Pancreas (tissue), 10 donors: ENCODE results near the gene TNN. TPM values are rescaled to one million over a fixed set of nuclear protein-coding genes. Genes with fewer than 3 reads are reported as not detected.

Source experiments
- ATAC-seq, 4 donors: fragments of 200-7000 bp; cut with Tn5 transposase; one replicate each; pipeline versions ENCODE4 v1.8.0 to v1.9.1; 2020; ENCODE audit warnings: mild to moderate bottlenecking in 4 of 4, moderate library complexity in 4 of 4
- DNase-seq, 6 donors: peaks; one replicate each; pipeline ENCODE4 v3.0.0-alpha.2; 2020
- FAIRE-seq: peaks from 2 replicates; lab custom pipeline; 2012; peaks lifted over from hg19 to GRCh38; lab: Jason Lieb, UNC
- H3K27ac ChIP-seq, 4 donors: fragments of 200-600 bp; sonication (generic); 1 replicate in 3 of 4; 2 replicates in 1 of 4; pipeline versions ENCODE4 v1.5.0 to v1.8.0; 2020
- H3K27me3 ChIP-seq, 4 donors: fragments of 200-600 bp; one replicate each; pipeline ENCODE4 v1.8.0; 2021
- H3K36me3 ChIP-seq, 3 donors: fragments of 200-600 bp; sonication (generic) in 1 of 3; one replicate each; pipeline versions ENCODE4 v1.5.0 to v1.8.0; 2020 to 2021
- H3K4me1 ChIP-seq, 3 donors: fragments of 200-600 bp; one replicate each; pipeline ENCODE4 v1.8.0; 2021
- H3K4me3 ChIP-seq, 4 donors: fragments of 200-600 bp; sonication (generic) in 2 of 4; one replicate each; pipeline versions ENCODE4 v1.5.0 to v1.8.0; 2020 to 2021
- H3K9me3 ChIP-seq, 4 donors: fragments of 200-600 bp; one replicate each; pipeline ENCODE4 v1.8.0; 2021
- WGBS, 2 donors: extraction: QIAGEN DNeasy Blood & Tissue Kit; methylation state at CpG; one replicate each; pipeline ENCODE4 v1.1.7; 2013; 5-methylcytosine and 5-hydroxymethylcytosine counted together
- intact Hi-C, 3 donors: fragments of 100-400 bp; cut with DNase I; formaldehyde crosslinking; loops; one replicate each; pipeline versions ENCODE4 v1.11.1 to v1.14.2; 2022
- polyA plus RNA-seq, 2 donors: library from polyadenylated mRNA; stranded (reverse); fragments of 200-250 nt; gene quantifications; one replicate each; pipeline ENCODE4 v1.2.3, GENCODE V29; 2013
- total RNA-seq, 6 donors: library from RNA; stranded (reverse); fragmentation: NEBNext Ultra II Directional in 4 of 6; extraction: Animal tissue kit (Norgen Biotek cat#: 25700) in 4 of 6; gene quantifications; one replicate each; pipeline versions ENCODE4 v1.2.1 to v1.2.4, GENCODE V29; 2021 to 2023
- TF ChIP-seq, protein P1 (sequence below), 4 donors: fragments of 200-600 bp; sonication (generic) in 3 of 4; IDR thresholded peaks; one replicate each; pipeline versions ENCODE4 v1.5.0 to v1.8.0; 2021; ENCODE audit warnings: antibody characterized with exemption in 4 of 4
- donor health status: healthy with polysubstance abuse.
- donor health status: DM: no; HTN: no; CAD: no; lungs with moderate emphysema.
- donor health status: DM: no; HTN: no; CAD: no.
- donor health status: control.
- donor health status: control.
- donor health status: Bipolar disorder and iron deficiency.
- donor health status: DM: yes; HTN: yes; CAD: no.
- donor health status: DM: no; HTN: no; CAD: no.
- donor health status: DM: no; HTN: no; CAD: no.
- donor health status: DM: yes; HTN: yes; CAD: no.

The TNN gene
- total and polyA plus RNA-seq, 8 donors, result 0.05 to 0.09 (median 0.07) TPM; not detected in 4

DNA sequence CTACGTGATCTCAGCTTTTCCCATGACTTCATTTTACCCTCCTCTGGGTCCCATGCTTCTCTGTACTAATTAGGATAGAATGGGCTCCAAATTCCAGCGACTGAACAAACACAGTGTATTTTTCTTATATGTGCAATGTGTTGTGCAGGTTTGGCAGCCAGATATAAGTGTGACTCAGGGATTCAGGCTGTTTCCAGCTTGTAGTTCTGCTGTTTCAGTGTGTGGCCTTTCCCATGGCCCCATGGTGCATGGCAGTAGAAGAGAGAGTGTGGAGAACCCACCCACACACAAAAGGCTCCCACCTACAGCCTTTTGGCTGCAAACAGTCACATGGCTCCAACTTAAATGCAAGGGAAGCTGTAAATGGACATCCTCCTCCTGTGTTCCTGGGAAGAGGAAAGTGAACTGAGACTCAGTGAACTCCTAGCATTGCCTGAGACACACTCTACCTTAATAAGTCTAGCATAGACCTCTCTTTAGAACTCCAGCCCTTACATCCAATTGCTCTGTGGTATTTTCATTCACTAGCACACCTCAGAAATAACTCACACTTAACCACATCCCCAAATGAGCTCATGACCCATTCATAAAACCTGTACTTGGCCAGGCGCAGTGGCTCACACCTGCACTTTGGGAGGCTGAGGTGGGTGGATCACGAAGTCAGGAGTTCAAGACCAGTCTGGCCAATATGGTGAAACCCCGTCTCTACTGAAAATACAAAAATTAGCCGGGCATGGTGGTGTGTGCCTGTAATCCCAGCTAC lies 66.2 kb downstream of the TNN start:
- Histone ChIP-seq H3K27ac (no peak overlapping the region), H3K9me3 (no peaks in the 10 kb centered on the region), H3K4me3 (no peak overlapping the region), H3K4me1 (no peaks in the 10 kb centered on the region), H3K36me3 (no peaks in the 10 kb centered on the region), H3K27me3 (no peaks in the 10 kb centered on the region)
- WGBS, 2 donors, result 78 to 85% methylated on average over 6 of the region's 6 CpGs
- peak in 1 of 4 donors; percentile 27 for ATAC-seq
- no peak for FAIRE-seq
- TF ChIP-seq, protein P1, sequence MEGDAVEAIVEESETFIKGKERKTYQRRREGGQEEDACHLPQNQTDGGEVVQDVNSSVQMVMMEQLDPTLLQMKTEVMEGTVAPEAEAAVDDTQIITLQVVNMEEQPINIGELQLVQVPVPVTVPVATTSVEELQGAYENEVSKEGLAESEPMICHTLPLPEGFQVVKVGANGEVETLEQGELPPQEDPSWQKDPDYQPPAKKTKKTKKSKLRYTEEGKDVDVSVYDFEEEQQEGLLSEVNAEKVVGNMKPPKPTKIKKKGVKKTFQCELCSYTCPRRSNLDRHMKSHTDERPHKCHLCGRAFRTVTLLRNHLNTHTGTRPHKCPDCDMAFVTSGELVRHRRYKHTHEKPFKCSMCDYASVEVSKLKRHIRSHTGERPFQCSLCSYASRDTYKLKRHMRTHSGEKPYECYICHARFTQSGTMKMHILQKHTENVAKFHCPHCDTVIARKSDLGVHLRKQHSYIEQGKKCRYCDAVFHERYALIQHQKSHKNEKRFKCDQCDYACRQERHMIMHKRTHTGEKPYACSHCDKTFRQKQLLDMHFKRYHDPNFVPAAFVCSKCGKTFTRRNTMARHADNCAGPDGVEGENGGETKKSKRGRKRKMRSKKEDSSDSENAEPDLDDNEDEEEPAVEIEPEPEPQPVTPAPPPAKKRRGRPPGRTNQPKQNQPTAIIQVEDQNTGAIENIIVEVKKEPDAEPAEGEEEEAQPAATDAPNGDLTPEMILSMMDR (IDR thresholded peaks at IDR 0.05), result no peak
- DNase-seq, result no peak
- intact Hi-C loops, result no loop called here

DNA sequence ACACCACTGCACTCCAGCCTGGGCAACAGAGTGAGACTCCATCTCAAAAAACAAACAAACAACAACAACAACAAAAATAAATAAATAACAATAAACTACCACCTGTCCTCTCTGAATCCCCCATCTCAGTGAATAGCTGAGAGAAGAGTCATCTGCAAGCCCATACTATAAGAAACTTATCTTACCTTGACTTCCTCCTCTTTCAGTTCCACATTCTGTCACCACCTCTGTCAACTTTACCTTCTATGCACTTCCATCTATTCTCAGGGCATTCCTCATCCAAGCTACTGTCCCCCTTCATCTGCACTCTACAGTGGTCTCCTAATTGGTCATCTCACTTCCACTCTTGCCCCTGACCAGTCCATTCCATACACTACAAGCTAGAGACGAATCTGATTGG lies 66.9 kb downstream of the TNN start:
- FAIRE-seq (no peak), ATAC-seq (no peak), DNase-seq (no peak)
- Histone ChIP-seq H3K27ac (no peak overlapping the region), H3K36me3 (no peaks in the 10 kb centered on the region), H3K27me3 (no peaks in the 10 kb centered on the region), H3K4me3 (no peak overlapping the region), H3K4me1 (no peaks in the 10 kb centered on the region), H3K9me3 (no peaks in the 10 kb centered on the region)
- intact Hi-C loops, result no loop called here
- TF ChIP-seq, protein P1 (IDR thresholded peaks at IDR 0.05), result no peak
- WGBS, 2 donors, result 57 to 69% methylated on average over 1 of the region's 1 CpG

DNA sequence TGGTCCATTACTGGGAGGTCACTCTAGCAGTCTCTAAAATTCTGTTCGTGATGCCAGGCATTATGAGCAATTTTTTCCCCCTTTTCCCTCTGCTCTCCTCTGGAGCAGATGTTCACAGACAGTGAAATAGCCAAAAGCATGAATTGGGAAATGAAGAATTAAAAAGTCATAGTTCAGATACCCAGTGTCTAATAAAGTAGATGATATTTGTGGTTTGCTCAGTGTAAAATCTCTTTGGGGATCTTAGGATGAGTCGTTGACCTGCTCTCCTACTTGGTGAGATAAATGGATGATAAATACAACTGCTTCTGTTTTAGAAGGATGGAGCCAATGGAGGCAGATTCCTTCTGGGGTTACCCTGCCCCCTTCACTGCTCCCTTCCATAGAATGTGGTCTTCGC lies 68.6 kb downstream of the TNN start:
- FAIRE-seq, result no peak
- 73 to 82% methylated on average over 3 of the region's 3 CpGs for WGBS, 2 donors
- ATAC-seq, result no peak

DNA sequence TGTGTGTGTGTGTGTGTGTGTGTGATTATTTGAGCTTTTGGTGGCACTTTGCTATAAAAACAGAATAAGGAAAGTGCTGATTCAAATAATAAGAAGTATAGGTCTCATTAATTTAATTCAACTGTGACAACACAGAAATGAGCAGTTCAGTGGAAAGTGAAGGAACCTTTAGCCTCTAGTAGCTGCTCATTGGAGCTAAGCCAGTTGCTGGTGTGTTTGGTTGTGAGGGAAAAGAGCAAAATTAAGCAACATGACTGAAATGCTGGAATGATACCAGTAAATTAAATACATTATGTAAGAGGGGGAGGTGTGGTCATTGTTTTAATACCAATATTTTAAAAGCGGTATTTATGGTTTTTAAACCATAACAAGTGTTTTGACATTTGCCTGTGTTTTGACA lies 69.7 kb downstream of the TNN start:
- Histone ChIP-seq H3K4me3 (no peak overlapping the region), H3K9me3 (no peaks in the 10 kb centered on the region), H3K4me1 (no peaks in the 10 kb centered on the region), H3K36me3 (no peaks in the 10 kb centered on the region), H3K27me3 (no peaks in the 10 kb centered on the region), H3K27ac (no peak overlapping the region)
- FAIRE-seq, result no peak
- no peak for ATAC-seq
- DNase-seq, result no peak
- 89 to 92% methylated on average over 1 of the region's 1 CpG for WGBS, 2 donors
- TF ChIP-seq, protein P1 (IDR thresholded peaks at IDR 0.05), result no peak
- intact Hi-C loops, result no loop called here

More for the DNA sequence above, 68.6 kb downstream of the TNN start:
- Histone ChIP-seq H3K9me3 (no peaks in the 10 kb centered on the region), H3K27ac (no peak overlapping the region), H3K4me3 (no peak overlapping the region), H3K36me3 (no peaks in the 10 kb centered on the region), H3K4me1 (no peaks in the 10 kb centered on the region), H3K27me3 (no peaks in the 10 kb centered on the region)
- intact Hi-C loops, result no loop called here
- TF ChIP-seq, protein P1 (IDR thresholded peaks at IDR 0.05), result no peak
- DNase-seq, result no peak

DNA sequence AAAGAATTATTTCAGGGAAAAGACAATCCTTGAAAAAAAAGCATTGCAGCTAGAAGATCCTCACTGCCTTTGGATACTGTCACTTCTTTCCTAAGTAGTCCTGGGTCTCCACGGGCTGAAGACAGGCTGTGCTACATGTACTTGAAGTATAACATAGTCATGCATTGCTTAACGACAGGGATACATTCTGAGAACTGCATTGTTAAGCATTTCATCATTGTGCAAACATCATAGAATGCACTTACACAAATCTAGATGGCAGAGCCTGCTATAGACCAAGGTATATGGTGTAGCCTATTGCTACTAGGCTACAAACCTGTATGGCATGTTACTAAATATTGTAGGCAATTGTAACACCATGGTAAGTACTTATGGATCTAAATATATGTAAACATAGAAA lies 70.9 kb downstream of the TNN start:
- H3K9me3 ChIP-seq, result no peaks in the 10 kb centered on the region
- TF ChIP-seq, protein P1 (IDR thresholded peaks at IDR 0.05), result no peak

More for the DNA sequence above, 70.9 kb downstream of the TNN start:
- H3K36me3 ChIP-seq, result no peaks in the 10 kb centered on the region
- no peak for DNase-seq
- H3K27ac ChIP-seq, result no peak overlapping the region
- FAIRE-seq, result no peak
- ATAC-seq, result no peak
- no peaks in the 10 kb centered on the region for H3K4me1 ChIP-seq
- intact Hi-C loops, result no loop called here
- H3K4me3 ChIP-seq, result no peak overlapping the region
- WGBS, 2 donors, result 43 to 63% methylated on average over 2 of the region's 2 CpGs
- H3K27me3 ChIP-seq, result no peaks in the 10 kb centered on the region
